Liver (tissue), 3 donors: ENCODE measurements around the gene IRF2BP2.

Experiments
- NR2F2 ChIP-seq: IDR thresholded peaks from 2 replicates; pipeline ENCODE4 v1.6.1; 2016; ENCODE audit warnings: antibody characterized with exemption
- TF ChIP-seq, protein P1 (sequence below): fragments of 150-350 bp; IDR thresholded peaks from 2 replicates; pipeline ENCODE4 v1.5.1; 2017; ENCODE audit warnings: improper control_type of control experiment, low read depth, low read length; ENCODE audit not compliant: missing input control
- donor health status: healthy.
- donor health status: healthy.

DNA sequence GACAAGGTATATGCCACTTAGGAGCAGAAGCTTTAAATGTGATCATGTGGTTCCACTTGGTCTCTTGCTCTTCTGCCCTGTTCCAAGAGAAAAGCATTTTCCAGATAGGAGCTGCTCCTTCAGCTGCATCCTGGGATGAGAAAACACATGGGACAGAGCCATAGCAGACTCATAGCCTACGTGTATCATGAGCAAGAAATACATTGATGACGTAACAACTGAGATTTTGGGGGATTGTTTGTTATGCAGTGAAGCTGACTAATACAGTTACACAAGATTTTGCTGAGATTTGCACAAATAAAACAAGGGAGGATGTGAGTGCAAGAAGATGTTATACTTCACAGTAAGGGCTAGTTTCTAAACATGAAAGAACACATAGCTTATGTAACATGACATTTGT is 36.0 kb upstream of the IRF2BP2 start:
- TF ChIP-seq, protein P1, sequence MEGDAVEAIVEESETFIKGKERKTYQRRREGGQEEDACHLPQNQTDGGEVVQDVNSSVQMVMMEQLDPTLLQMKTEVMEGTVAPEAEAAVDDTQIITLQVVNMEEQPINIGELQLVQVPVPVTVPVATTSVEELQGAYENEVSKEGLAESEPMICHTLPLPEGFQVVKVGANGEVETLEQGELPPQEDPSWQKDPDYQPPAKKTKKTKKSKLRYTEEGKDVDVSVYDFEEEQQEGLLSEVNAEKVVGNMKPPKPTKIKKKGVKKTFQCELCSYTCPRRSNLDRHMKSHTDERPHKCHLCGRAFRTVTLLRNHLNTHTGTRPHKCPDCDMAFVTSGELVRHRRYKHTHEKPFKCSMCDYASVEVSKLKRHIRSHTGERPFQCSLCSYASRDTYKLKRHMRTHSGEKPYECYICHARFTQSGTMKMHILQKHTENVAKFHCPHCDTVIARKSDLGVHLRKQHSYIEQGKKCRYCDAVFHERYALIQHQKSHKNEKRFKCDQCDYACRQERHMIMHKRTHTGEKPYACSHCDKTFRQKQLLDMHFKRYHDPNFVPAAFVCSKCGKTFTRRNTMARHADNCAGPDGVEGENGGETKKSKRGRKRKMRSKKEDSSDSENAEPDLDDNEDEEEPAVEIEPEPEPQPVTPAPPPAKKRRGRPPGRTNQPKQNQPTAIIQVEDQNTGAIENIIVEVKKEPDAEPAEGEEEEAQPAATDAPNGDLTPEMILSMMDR: no peak
- no peak for TF ChIP-seq NR2F2
